Measurements from ENCODE around the gene ESRRA. TPM values are rescaled to one million over a fixed set of nuclear protein-coding genes. Genes with fewer than 3 reads are reported as not detected.
A peak's percentile ranks its signal among the peaks of the same experiment; 100 is the strongest.

ESRRA gene
- total RNA-seq, 2 experiments from 2014 or later = 10.9 to 12.0 TPM

DNA sequence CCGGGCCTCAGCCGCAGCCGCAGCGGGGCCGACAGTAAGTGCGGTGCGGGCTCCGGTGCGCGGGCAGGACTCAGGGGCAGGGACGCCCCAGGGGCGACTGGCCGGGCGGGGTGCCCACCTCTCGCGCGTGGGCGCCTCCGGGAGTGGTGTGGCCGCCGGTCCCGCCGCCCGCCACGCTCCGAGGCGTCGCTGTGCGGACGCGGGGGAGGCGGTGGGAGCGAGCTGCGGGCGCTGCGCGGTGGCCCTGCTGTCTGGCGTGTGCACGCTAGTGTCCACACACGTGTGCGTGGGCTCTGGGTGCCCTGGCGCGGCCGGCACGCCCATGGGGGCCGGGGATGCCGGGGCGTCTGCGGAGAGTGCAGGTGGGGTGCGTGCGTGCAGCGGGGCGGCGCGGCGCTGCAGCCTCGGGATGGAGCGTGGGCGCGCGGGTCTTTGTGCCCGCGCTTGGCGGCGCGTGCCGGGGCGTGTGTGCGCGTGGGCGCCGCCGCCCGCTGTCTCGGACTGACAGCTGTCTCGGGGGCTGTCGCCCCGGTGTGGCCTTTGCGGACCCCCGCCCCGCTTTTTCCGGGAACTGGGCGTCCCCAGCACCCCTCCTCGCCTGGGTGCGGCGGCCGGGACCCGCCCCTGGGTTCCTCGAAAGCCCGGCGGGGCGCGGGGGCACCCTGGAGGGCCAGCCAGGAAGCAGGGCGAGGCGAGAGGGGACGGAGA lies 13.4 kb upstream of the ESRRA start:
- DNase-seq (peak in 2 of 14 experiments; percentile 60 to 63), ATAC-seq (ENCODE audit: poor library complexity) (peak; percentile 68)
- H3K4me1 Mint-ChIP-seq (ENCODE audit: low read depth) = peaks cover 5% of the 10 kb centered on the region
- H3K9me3 Mint-ChIP-seq = no peaks in the 10 kb centered on the region
- intact Hi-C loops (cut with DNase I, micrococcal nuclease) = no loop called here
- Histone ChIP-seq H3K27me3 (ENCODE audit: control insufficient read depth in 1 of 2, insufficient read depth in 2 of 2, low read length in 2 of 2) (peaks cover 50 to 62% of the 10 kb centered on the region in 2 experiments), H3K4me3 (ENCODE audit: low read length) (peak overlapping the region; percentile 25), H3K27ac (ENCODE audit: low read depth in 1 of 2, low read length in 2 of 2) (no peak overlapping the region), H3K9me3 (ENCODE audit: control insufficient read depth in 1 of 2, insufficient read depth in 1 of 2, low read length in 2 of 2) (peaks cover 0 to 10% of the 10 kb centered on the region in 2 experiments), H3K4me1 (ENCODE audit: insufficient read depth, low read length) (peaks cover 16% of the 10 kb centered on the region), H3K36me3 (ENCODE audit: insufficient read depth, low read length) (peaks cover 3% of the 10 kb centered on the region)
- POLR2A ChIA-PET = interaction anchor here (0.7 to 2.5 kb wide), 4 partner anchors 13 to 85 kb away, joined by 3 to 7 read pairs (median 4); partner anchors contain the start of genes FERMT3, PRDX5 and TRMT112
- no peak overlapping the region for H3K4me3 Mint-ChIP-seq
- TF ChIP-seq, protein P1, sequence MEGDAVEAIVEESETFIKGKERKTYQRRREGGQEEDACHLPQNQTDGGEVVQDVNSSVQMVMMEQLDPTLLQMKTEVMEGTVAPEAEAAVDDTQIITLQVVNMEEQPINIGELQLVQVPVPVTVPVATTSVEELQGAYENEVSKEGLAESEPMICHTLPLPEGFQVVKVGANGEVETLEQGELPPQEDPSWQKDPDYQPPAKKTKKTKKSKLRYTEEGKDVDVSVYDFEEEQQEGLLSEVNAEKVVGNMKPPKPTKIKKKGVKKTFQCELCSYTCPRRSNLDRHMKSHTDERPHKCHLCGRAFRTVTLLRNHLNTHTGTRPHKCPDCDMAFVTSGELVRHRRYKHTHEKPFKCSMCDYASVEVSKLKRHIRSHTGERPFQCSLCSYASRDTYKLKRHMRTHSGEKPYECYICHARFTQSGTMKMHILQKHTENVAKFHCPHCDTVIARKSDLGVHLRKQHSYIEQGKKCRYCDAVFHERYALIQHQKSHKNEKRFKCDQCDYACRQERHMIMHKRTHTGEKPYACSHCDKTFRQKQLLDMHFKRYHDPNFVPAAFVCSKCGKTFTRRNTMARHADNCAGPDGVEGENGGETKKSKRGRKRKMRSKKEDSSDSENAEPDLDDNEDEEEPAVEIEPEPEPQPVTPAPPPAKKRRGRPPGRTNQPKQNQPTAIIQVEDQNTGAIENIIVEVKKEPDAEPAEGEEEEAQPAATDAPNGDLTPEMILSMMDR (IDR thresholded peaks at IDR 0.05) = no peak
- no peaks in the 10 kb centered on the region for H3K36me3 Mint-ChIP-seq (ENCODE audit: low read depth)
- no peak overlapping the region for H3K27ac Mint-ChIP-seq
- CTCF ChIA-PET = interaction anchor here (1.1 kb wide), 1 partner anchor 87 kb away, joined by 3 read pairs; no protein-coding TSS in a partner anchor
- H3K27me3 Mint-ChIP-seq = peaks cover 50% of the 10 kb centered on the region

DNA sequence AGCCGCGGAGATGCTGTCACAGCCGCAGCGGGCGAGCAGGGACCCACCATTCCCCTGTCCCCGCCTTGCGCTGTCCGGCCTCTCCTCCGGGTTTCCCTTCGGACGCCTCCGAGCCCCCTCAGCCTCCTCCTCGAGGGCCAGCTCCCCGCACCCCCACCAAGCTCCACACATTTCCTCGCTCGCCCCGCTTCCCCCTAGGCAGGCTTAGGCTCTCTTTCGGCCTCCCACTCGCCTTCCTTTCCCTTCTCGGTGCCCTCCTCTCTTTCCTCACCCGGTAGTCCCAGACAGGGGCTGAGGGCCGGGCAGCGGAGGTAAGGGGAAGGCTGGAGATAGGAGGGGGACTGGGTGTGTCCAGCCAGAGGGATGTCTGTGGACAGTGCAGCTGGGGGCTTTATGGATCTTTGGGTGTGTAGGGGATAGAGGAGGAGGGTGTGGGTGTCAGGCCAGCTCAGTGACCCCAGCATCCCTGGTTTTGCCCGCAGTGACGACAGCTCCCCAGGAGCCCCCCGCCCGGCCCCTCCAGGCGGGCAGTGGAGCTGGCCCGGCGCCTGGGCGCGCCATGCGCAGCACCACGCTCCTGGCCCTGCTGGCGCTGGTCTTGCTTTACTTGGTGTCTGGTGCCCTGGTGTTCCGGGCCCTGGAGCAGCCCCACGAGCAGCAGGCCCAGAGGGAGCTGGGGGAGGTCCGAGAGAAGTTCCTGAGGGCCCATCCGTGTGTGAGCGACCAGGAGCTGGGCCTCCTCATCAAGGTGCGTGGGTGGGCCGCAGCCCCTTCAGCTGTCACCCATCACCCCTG lies 12.7 kb upstream of the ESRRA start:
- Mint-ChIP-seq H3K9me3 (no peaks in the 10 kb centered on the region), H3K4me1 (ENCODE audit: low read depth) (peaks cover 8% of the 10 kb centered on the region), H3K36me3 (ENCODE audit: low read depth) (no peaks in the 10 kb centered on the region), H3K27me3 (peaks cover 58% of the 10 kb centered on the region), H3K4me3 (peak overlapping the region; percentile 66), H3K27ac (no peak overlapping the region)
- H3K27me3 ChIP-seq (ENCODE audit: control insufficient read depth in 1 of 2, insufficient read depth in 2 of 2, low read length in 2 of 2) = peaks cover 57 to 69% of the 10 kb centered on the region in 2 experiments
- H3K36me3 ChIP-seq (ENCODE audit: insufficient read depth, low read length) = peaks cover 3% of the 10 kb centered on the region
- DNase-seq (no peak), ATAC-seq (ENCODE audit: poor library complexity) (peak; percentile 12)
- intact Hi-C loops (cut with DNase I, micrococcal nuclease) = no loop called here
- H3K27ac ChIP-seq (ENCODE audit: low read depth in 1 of 2, low read length in 2 of 2) = no peak overlapping the region
- H3K4me3 ChIP-seq (ENCODE audit: low read length) = peak overlapping the region; percentile 25
- peaks cover 0 to 10% of the 10 kb centered on the region in 2 experiments for H3K9me3 ChIP-seq (ENCODE audit: control insufficient read depth in 1 of 2, insufficient read depth in 1 of 2, low read length in 2 of 2)
- TF ChIP-seq, protein P1 (IDR thresholded peaks at IDR 0.05) = no peak
- POLR2A ChIA-PET = interaction anchor here (0.7 to 2.5 kb wide), 4 partner anchors 12 to 86 kb away, joined by 3 to 7 read pairs (median 4); partner anchors contain the start of genes FERMT3, PRDX5 and TRMT112
- peaks cover 22% of the 10 kb centered on the region for H3K4me1 ChIP-seq (ENCODE audit: insufficient read depth, low read length)
- CTCF ChIA-PET = interaction anchor here (1.0 kb wide), 1 partner anchor 21 kb away, joined by 3 read pairs; no protein-coding TSS in a partner anchor

DNA sequence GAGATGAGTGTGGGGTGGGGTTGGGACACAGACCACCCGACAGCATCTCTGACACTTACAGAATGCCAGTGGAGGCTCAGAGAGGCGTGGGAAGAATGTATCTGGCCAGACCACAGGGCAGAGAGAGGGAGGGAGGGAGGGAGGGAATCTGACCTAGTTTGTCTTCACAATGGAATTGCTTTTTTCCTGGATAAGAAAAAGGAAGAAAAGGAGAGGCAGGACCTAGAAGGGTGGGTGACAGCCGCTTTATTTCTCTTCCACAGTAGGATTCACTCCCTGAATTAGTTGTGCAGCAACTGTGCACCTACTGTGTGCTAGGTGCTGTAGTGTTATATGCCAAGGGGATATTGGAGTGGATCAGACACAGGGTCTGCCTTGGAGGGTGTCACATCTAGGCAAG lies 10.6 kb upstream of the ESRRA start:
- Mint-ChIP-seq H3K27me3 (peaks cover 77% of the 10 kb centered on the region), H3K27ac (no peak overlapping the region), H3K9me3 (no peaks in the 10 kb centered on the region), H3K36me3 (ENCODE audit: low read depth) (no peaks in the 10 kb centered on the region), H3K4me3 (no peak overlapping the region), H3K4me1 (ENCODE audit: low read depth) (peaks cover 13% of the 10 kb centered on the region)
- Histone ChIP-seq H3K27ac (ENCODE audit: low read depth in 1 of 2, low read length in 2 of 2) (no peak overlapping the region), H3K4me3 (ENCODE audit: low read length) (no peak overlapping the region), H3K36me3 (ENCODE audit: insufficient read depth, low read length) (no peaks in the 10 kb centered on the region), H3K27me3 (ENCODE audit: control insufficient read depth in 1 of 2, insufficient read depth in 2 of 2, low read length in 2 of 2) (peaks cover 77 to 88% of the 10 kb centered on the region in 2 experiments), H3K4me1 (ENCODE audit: insufficient read depth, low read length) (peaks cover 34% of the 10 kb centered on the region), H3K9me3 (ENCODE audit: control insufficient read depth in 1 of 2, insufficient read depth in 1 of 2, low read length in 2 of 2) (peaks cover 0 to 13% of the 10 kb centered on the region in 2 experiments)
- intact Hi-C loops (cut with DNase I, micrococcal nuclease) = no loop called here
- TF ChIP-seq, protein P1 (IDR thresholded peaks at IDR 0.05) = no peak
- no peak for DNase-seq
- CTCF ChIA-PET = interaction anchor here (1.0 kb wide), 1 partner anchor 90 kb away, joined by 5 read pairs; no protein-coding TSS in a partner anchor
- POLR2A ChIA-PET = no interaction called here
- no peak for ATAC-seq (ENCODE audit: poor library complexity)
